Mesodermal cell (in vitro differentiated cells): Measurements from ENCODE around the gene LRRFIP1.
"Not testable (repeated sequence)": the region's sequence is repeated elsewhere in the genome, so short reads cannot be mapped to it uniquely, and the experiment has no call there.

Experiments used
- H3K27ac ChIP-seq: 2 replicates; pipeline ENCODE4 v1.7.0; 2013; ENCODE audit warnings: mild to moderate bottlenecking, low read depth, low read length, moderate library complexity; ENCODE audit not compliant: severe bottlenecking
- H3K36me3 ChIP-seq: 2 replicates; pipeline ENCODE4 v1.7.1; 2013; ENCODE audit warnings: mild to moderate bottlenecking, low read length, moderate library complexity; ENCODE audit not compliant: control insufficient read depth, insufficient read depth
- H3K4me1 ChIP-seq: one replicate; pipeline ENCODE4 v1.7.1; 2013; ENCODE audit warnings: mild to moderate bottlenecking, low read length; ENCODE audit not compliant: insufficient read depth, control insufficient read depth, poor library complexity, severe bottlenecking
- H3K4me3 ChIP-seq: 2 replicates; pipeline ENCODE4 v1.7.0; 2013; ENCODE audit warnings: low read length, control low read depth, mild to moderate bottlenecking; ENCODE audit not compliant: insufficient read depth, poor library complexity, severe bottlenecking; ENCODE audit errors: extremely low read depth
- H3K9me3 ChIP-seq: 2 replicates; pipeline ENCODE4 v1.7.1; 2013; ENCODE audit warnings: mild to moderate bottlenecking, low read length, moderate library complexity; ENCODE audit not compliant: control insufficient read depth
- WGBS, 2 experiments: methylation state at CpG; one replicate each; pipeline ENCODE4 v1.1.5; 2013; ENCODE audit warnings: missing lambda C conversion rate in 2 of 2; ENCODE audit not compliant: insufficient coverage in 2 of 2; 5-methylcytosine and 5-hydroxymethylcytosine counted together

LRRFIP1 gene

DNA sequence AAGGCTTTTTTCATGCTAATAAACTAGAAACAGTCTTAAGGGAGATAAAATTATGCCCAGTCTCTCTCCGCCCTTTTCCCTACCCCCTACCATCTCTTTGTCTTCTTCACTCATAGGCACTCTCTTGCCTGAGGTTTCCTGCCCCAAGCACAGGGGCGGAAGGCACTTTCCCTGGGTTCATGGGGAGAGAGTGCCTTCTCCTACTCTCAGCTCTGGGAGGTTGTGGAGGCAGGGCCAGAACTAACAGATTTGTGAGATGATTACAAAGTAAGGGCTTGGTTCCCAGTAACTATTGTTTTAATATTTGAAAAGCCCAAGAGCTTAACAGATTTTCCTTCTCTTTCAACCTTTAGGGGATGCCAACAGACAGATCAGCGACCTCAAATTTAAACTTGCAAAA, 145.1 kb downstream of the LRRFIP1 start:
- no peaks in the 10 kb centered on the region for H3K4me1 ChIP-seq
- H3K9me3 ChIP-seq, result no peaks in the 10 kb centered on the region
- H3K27ac ChIP-seq, result no peak overlapping the region
- WGBS, 2 experiments, result 78% methylated on average over 2 of the region's 3 CpGs; no CpG with 5 or more reads in 1 of the 2 experiments
- no peak overlapping the region for H3K4me3 ChIP-seq
- peaks cover 63% of the 10 kb centered on the region for H3K36me3 ChIP-seq

DNA sequence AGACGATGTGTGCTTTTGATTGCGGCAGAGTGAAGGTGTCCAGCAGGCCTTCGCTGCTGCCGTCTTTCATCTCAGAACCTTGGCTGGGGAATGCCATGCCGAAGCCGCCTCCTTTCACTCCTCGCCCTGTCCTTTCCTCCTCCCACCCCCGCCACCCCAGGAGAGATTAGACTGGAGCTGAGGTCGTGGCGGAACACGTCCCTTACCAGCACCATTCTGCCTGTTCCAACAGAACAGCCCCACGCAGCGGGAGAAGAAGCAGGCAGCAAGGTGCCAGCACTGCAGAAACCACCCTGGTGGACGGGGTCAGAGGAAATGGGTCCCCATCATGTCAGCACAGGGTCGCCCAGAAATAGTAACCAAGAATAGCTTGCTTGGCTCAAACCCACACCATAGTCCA, 146.4 kb downstream of the LRRFIP1 start:
- Histone ChIP-seq H3K36me3 (peaks cover 70% of the 10 kb centered on the region), H3K27ac (no peak overlapping the region), H3K9me3 (no peaks in the 10 kb centered on the region), H3K4me1 (no peaks in the 10 kb centered on the region), H3K4me3 (no peak overlapping the region)
- WGBS, 2 experiments, result 94 to 99% methylated on average over 7 to 8 of the region's 15 CpGs

DNA sequence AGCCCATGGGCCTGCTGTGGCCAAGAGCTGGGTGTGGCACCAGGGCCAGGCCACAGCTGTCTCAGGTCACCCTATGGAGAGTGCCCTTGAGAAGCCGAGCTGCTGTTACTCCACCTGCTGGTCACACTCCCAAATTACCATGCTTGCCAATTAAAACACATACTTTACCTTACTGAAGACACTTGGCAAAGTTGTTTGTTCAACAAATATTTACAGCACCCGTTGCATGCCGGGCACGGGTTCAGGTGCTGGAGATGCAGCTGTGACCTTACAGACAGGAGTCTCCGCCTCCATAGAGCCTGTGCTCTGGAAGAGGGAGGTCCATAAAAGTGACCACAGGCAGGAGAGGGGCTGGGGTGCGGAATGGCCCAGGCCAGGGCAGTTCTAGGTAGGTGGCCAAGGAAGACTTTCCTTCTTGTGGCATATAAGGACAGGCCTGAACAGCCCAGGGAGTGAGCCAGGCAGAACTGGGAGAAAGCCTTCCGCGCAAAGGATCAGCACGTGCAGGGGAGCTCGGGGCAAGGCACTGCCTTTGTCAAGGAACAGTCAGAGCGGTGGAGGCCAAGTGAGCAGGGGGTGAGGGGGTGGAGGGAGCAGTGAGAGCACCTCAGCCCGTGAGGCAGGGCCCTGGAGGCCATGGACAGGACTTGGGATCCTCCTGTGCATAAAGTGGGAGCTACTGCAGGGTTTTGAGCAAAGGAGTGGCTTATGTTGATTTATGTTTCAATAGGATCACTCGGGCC, 147.6 kb downstream of the LRRFIP1 start:
- H3K4me1 ChIP-seq, result no peaks in the 10 kb centered on the region
- WGBS, 2 experiments, result 83 to 85% methylated on average over 12 to 13 of the region's 13 CpGs
- no peak overlapping the region for H3K27ac ChIP-seq
- no peaks in the 10 kb centered on the region for H3K9me3 ChIP-seq
- no peak overlapping the region for H3K4me3 ChIP-seq
- H3K36me3 ChIP-seq, result peaks cover 70% of the 10 kb centered on the region

DNA sequence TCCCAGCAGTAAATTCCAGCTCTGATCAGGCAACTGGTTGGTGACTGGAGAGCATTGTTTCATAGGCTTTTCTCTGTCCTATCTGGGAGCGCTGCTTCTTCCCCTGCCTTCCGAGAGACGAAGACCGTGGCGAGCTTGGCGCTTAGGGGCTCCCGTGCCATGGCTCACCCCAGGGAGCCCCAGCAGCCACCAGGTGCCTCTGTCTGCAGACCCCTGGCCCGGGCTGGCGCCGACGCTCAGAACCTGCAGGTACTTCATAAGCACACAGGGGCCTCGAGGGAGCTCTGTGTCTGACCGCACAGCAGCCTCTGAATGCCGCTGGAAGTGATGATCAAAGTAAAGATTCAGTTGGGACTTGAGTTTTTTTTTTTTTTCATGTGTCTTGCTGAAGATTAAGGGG, 152.1 kb downstream of the LRRFIP1 start:
- no peaks in the 10 kb centered on the region for H3K4me1 ChIP-seq
- WGBS, 2 experiments, result 95 to 98% methylated on average over 6 to 14 of the region's 14 CpGs
- H3K36me3 ChIP-seq, result peaks cover 76% of the 10 kb centered on the region
- H3K9me3 ChIP-seq, result peaks cover 10% of the 10 kb centered on the region
- no peak overlapping the region for H3K27ac ChIP-seq
- H3K4me3 ChIP-seq, result no peak overlapping the region

DNA sequence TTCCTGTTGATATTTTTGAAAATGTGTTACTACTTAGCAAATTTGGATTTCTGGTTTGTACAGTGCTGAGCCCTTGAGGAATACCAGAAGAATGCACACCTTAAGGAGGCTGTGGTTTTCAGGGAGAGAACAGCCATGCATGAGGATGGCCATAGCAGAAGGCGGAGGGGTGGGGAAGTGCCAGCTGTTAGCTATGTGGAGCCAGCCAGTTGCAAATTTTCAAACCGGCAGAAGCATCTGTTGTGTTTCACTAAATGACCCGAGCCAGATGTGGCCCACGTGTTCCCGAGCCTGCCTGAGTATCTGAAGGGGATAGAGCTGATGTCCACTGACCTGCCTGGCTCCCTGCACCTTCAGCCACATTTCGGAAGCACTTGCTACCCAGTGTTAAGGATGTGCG, 154.8 kb downstream of the LRRFIP1 start:
- Histone ChIP-seq H3K4me1 (no peaks in the 10 kb centered on the region), H3K27ac (no peak overlapping the region), H3K36me3 (peaks cover 63% of the 10 kb centered on the region), H3K9me3 (peaks cover 25% of the 10 kb centered on the region), H3K4me3 (no peak overlapping the region)
- WGBS, 2 experiments, result 87 to 94% methylated on average over 7 of the region's 7 CpGs

DNA sequence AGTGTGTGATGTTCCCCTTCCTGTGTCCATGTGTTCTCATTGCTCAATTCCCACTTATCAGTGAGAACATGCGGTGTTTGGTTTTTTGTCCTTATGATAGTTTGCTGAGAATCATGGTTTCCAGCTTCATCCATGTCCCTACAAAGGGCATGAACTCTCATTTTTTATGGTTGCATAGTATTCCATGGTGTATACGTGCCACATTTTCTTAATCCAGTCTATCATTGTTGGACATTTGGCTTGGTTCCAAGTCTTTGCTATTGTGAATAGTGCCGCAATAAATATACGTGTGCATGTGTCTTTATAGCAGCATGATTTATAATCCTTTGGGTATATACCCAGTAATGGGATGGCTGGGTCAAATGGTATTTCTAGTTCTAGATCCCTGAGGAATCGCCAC, 156.3 kb downstream of the LRRFIP1 start:
- not testable (repeated sequence) for H3K4me3 ChIP-seq, H3K4me1 ChIP-seq, H3K27ac ChIP-seq
- peaks cover 27% of the 10 kb centered on the region for H3K9me3 ChIP-seq
- H3K36me3 ChIP-seq, result peaks cover 50% of the 10 kb centered on the region
- WGBS, 2 experiments, result 100% methylated on average over 1 of the region's 5 CpGs; no CpG with 5 or more reads in 1 of the 2 experiments

DNA sequence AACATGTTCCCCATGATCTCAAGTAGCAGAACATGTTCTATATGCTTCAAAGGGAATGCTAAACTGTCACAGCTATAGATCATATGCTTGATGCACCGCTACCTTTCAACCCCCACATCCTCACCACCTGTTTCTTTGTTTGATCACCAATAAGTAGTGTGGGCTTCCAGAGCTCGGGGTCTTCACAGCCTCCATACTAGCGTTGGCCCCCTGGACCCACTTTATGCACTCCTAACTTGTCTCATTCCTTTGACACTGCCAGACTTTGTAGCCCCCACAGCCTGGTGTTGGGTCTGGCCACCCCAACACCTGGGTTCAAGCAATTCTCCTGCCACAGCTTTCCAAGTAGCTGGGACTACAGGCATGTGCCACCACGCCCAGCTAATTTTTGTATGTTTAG, 159.5 kb downstream of the LRRFIP1 start:
- no peak overlapping the region for H3K4me3 ChIP-seq
- H3K27ac ChIP-seq, result no peak overlapping the region
- H3K4me1 ChIP-seq, result no peaks in the 10 kb centered on the region
- 80 to 100% methylated on average over 1 to 4 of the region's 4 CpGs for WGBS, 2 experiments
- peaks cover 20% of the 10 kb centered on the region for H3K36me3 ChIP-seq
- H3K9me3 ChIP-seq, result peaks cover 27% of the 10 kb centered on the region

DNA sequence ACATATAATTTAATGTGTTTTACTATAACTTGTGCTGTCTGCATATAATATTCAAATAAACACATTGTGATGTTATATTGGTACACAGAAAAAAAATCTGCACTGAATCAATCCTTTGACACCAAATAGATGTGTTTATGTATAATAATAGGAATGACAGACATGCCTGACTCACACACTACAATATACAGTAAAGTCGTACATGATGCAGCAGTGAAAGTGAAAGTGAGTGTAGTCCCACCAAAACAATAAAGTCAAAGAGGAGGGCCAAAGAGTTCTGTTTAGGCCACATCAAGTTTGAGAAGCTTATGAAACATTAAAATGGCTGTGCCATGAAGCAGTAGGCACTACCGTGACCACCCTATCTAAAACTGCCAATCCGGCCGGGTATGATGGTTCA, 163.0 kb downstream of the LRRFIP1 start:
- H3K27ac ChIP-seq, result no peak overlapping the region
- peaks cover 16% of the 10 kb centered on the region for H3K9me3 ChIP-seq
- H3K4me3 ChIP-seq, result no peak overlapping the region
- 91% methylated on average over 3 of the region's 4 CpGs; no CpG with 5 or more reads in 1 of the 2 experiments for WGBS, 2 experiments
- H3K36me3 ChIP-seq, result peaks cover 9% of the 10 kb centered on the region
- H3K4me1 ChIP-seq, result no peaks in the 10 kb centered on the region

DNA sequence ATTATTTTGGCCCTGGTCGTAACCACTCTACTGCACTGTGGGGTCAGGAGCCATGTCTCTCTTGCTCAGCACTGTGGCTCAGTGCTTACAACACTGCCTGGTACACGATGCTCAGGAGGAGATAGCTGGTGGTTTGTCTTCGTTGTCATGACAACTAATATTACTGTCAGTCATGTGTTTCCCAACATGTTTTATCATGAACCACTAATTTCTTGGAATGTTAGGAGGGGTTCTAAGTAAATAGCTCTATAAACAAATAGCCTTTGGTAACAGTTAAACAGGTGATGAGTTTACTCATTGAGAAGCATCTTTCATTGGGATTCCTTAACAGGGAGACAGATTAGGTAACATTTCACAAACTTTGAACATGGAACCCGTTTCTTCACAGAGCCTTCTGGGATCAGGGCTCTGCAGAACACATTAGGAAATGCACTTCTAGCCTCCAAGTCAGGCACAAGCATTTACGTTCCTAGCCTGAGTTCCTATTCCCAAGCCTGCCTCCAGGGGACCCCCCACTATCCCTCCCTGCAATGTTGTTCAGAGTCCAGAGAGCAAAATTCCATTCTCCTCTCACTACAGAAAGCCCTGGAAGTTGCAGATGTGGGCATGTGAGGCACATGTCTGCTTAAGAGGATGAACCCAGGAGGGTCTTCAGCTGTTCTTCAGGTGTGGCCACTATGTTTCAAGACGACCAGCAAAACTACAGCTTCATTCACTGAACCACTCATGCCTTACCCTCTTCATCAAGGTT, 164.8 kb downstream of the LRRFIP1 start:
- Histone ChIP-seq H3K27ac (no peak overlapping the region), H3K9me3 (peaks cover 2% of the 10 kb centered on the region), H3K4me1 (no peaks in the 10 kb centered on the region), H3K36me3 (peaks cover 1% of the 10 kb centered on the region), H3K4me3 (no peak overlapping the region)
- 79 to 85% methylated on average over 4 to 5 of the region's 6 CpGs for WGBS, 2 experiments

DNA sequence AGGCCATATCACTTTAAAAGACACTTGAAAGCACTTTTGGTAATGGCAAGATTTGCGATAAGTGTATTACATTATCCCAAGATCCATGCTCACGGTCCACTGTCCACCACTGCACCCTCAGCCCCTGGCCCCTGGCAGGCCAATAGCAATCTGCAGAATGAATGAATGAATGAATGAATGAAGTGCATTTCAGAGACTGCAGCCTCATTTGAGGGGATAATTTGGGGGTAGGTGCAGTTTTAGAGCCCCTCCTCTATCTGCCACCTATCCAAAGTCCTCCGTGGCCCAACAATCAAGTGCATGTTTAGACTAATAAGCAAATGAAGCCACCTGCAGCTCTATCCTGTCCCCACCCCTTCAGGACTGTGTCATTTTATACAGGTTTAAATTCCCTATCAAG, 169.9 kb downstream of the LRRFIP1 start:
- Histone ChIP-seq H3K4me1 (no peaks in the 10 kb centered on the region), H3K4me3 (no peak overlapping the region), H3K9me3 (peaks cover 9% of the 10 kb centered on the region), H3K36me3 (no peaks in the 10 kb centered on the region), H3K27ac (no peak overlapping the region)
- WGBS, 2 experiments, result 95% methylated on average over 2 of the region's 3 CpGs; no CpG with 5 or more reads in 1 of the 2 experiments
